HepG2 (cell line): ENCODE measurements around the gene TCF25. TPM values are rescaled to one million over a fixed set of nuclear protein-coding genes. Genes with fewer than 3 reads are reported as not detected.

Source experiments
- ATF2 ChIP-seq: sonication (generic); formaldehyde crosslinking; IDR thresholded peaks from 2 replicates; pipeline ENCODE4 v1.4.0; 2020; ENCODE audit warnings: missing genetic modification reagents
- CENPX ChIP-seq: sonication (generic); formaldehyde crosslinking; IDR thresholded peaks from 2 replicates; pipeline ENCODE4 v1.9.0; 2021; ENCODE audit warnings: mild to moderate bottlenecking, missing genetic modification reagents, moderate library complexity
- DRAP1 ChIP-seq: IDR thresholded peaks from 2 replicates; pipeline ENCODE4 v1.6.1; 2016; ENCODE audit warnings: missing genetic modification reagents, missing compliant biosample characterization
- POLR2G ChIP-seq: fragments of 200-400 bp; formaldehyde crosslinking; IDR thresholded peaks from 2 replicates; pipeline ENCODE4 v1.6.1; 2018; ENCODE audit warnings: mild to moderate bottlenecking, low read depth, low read length, moderate library complexity
- ZBTB37 ChIP-seq: sonication (generic); formaldehyde crosslinking; IDR thresholded peaks from 2 replicates; pipeline ENCODE4 v1.4.0; 2020; ENCODE audit warnings: mild to moderate bottlenecking, missing genetic modification reagents
- ZMYM2 ChIP-seq: sonication (generic); formaldehyde crosslinking; IDR thresholded peaks from 2 replicates; pipeline ENCODE4 v1.8.0; 2022; ENCODE audit warnings: mild to moderate bottlenecking, missing genetic modification reagents
- ZNF407 ChIP-seq: sonication (generic); formaldehyde crosslinking; IDR thresholded peaks from one replicate; pipeline ENCODE4 v1.5.1; 2020; ENCODE audit warnings: mild to moderate bottlenecking, missing genetic modification reagents; ENCODE audit errors: not compliant biosample characterization
- ZNF512 ChIP-seq: sonication (generic); formaldehyde crosslinking; IDR thresholded peaks from 2 replicates; pipeline ENCODE4 v1.4.0; 2020; ENCODE audit warnings: mild to moderate bottlenecking, missing genetic modification reagents
- polyA plus RNA-seq, 8 experiments: library from polyadenylated mRNA; depleted of rRNA in 3 of 8; stranded (reverse) in 7 of 8; unstranded in 1 of 8; fragments of >200 nt; fragmentation: Illumina TruSeq in 4 of 8; extraction: Trizol in 4 of 8; gene quantifications; 2 replicates each; pipeline versions ENCODE4 v1.2.1 to v1.2.3, GENCODE V29; 2011 to 2016; ENCODE audit warnings: low read depth in 4 of 8, missing spikeins in 1 of 8, mixed read lengths in 1 of 8; ENCODE audit not compliant: insufficient read depth in 1 of 8
- total RNA-seq, 5 experiments: library from RNA; depleted of rRNA; stranded (reverse); fragments of >200 nt; fragmentation: Illumina TruSeq; extraction: Trizol; gene quantifications; 2 replicates each; pipeline ENCODE4 v1.2.3, GENCODE V29; 2016; ENCODE audit warnings: low read depth in 1 of 5

Gene TCF25
- total and polyA plus RNA-seq, 2 of the 13 experiments (the other 11 are each of a cell fraction or from before 2014, with no cell fraction given): 138 to 206 TPM

- no peak for TF ChIP-seq ZNF512
- TF ChIP-seq POLR2G: 0 out of 2 replicates have a peak, but pooled peaks have one; percentile 2
- no peak for TF ChIP-seq ZMYM2 (CRISPR knock-in tag)
- 0 out of 2 replicates have a peak, but pooled peaks have one; percentile 26 for TF ChIP-seq ZBTB37 (CRISPR knock-in tag)
- TF ChIP-seq CENPX (CRISPR knock-in tag): no peak
- peak; percentile 14 for TF ChIP-seq ZNF407 (CRISPR knock-in tag)
- TF ChIP-seq DRAP1: peak; percentile 9; the same call in 1 of the 2 replicates
- TF ChIP-seq ATF2 (CRISPR knock-in tag): no peak
Observed at GRCh38 chr16:89910717-89911354, 37.4 kb downstream of the TCF25 start (continued).
